DND-41 (cell line): ENCODE measurements around the gene DUSP28.
"Not testable (repeated sequence)": the region's sequence is repeated elsewhere in the genome, so short reads cannot be mapped to it uniquely, and the experiment has no call there.

Experiments used
- ATAC-seq: fragments of 200-7000 bp; cut with Tn5 transposase; 3 replicates; pipeline ENCODE4 v1.9.1; 2021; ENCODE audit warnings: low read depth; ENCODE audit not compliant: insufficient read depth
- DNase-seq: peaks from one replicate; pipeline ENCODE4 v3.0.0-alpha.2; 2020
- H2AFZ ChIP-seq: 2 replicates; pipeline ENCODE4 v1.6.0; 2012; ENCODE audit warnings: low read depth, low read length
- H3K27ac ChIP-seq: 2 replicates; pipeline ENCODE4 v1.5.1; 2012; ENCODE audit warnings: low read length, inconsistent platforms
- H3K27me3 ChIP-seq: fragments of 200-600 bp; sonication (generic); 2 replicates; pipeline ENCODE4 v1.6.0; 2012; ENCODE audit warnings: low read length, mild to moderate bottlenecking, inconsistent platforms; ENCODE audit not compliant: insufficient read depth, poor library complexity
- H3K36me3 ChIP-seq: 2 replicates; pipeline ENCODE4 v1.5.1; 2012; ENCODE audit warnings: low read length, inconsistent platforms; ENCODE audit not compliant: insufficient read depth
- H3K4me1 ChIP-seq: 2 replicates; pipeline ENCODE4 v1.5.1; 2012; ENCODE audit warnings: mild to moderate bottlenecking, low read length; ENCODE audit not compliant: insufficient read depth
- H3K4me2 ChIP-seq: 2 replicates; pipeline ENCODE4 v1.6.0; 2012; ENCODE audit warnings: mild to moderate bottlenecking, moderate library complexity, low read length, inconsistent platforms; ENCODE audit not compliant: insufficient read depth
- H3K4me3 ChIP-seq, 2 experiments: fragments of 200-600 bp in 1 of 2; shearing (Covaris generic) in 1 of 2; 2 replicates each; pipeline ENCODE4 v1.5.1; 2012 to 2016; ENCODE audit warnings: inconsistent platforms in 2 of 2, low read length in 2 of 2, mild to moderate bottlenecking in 2 of 2, low read depth in 1 of 2, moderate library complexity in 1 of 2
- H3K79me2 ChIP-seq: 2 replicates; pipeline ENCODE4 v1.6.0; 2012; ENCODE audit warnings: low read length, inconsistent platforms; ENCODE audit not compliant: insufficient read depth
- H3K9ac ChIP-seq: 2 replicates; pipeline ENCODE4 v1.6.0; 2012; ENCODE audit warnings: low read depth, mild to moderate bottlenecking, inconsistent platforms, low read length, moderate library complexity
- H3K9me3 ChIP-seq: 2 replicates; pipeline ENCODE4 v1.5.1; 2012; ENCODE audit warnings: low read length, moderate library complexity, mild to moderate bottlenecking, inconsistent platforms; ENCODE audit not compliant: insufficient read depth, severe bottlenecking
- H4K20me1 ChIP-seq: 2 replicates; pipeline ENCODE4 v1.6.0; 2012; ENCODE audit warnings: low read length; ENCODE audit not compliant: insufficient read depth
- CTCF ChIP-seq: IDR thresholded peaks from 2 replicates; pipeline ENCODE4 v1.5.1; 2012; ENCODE audit warnings: borderline replicate concordance, low read length, moderate library complexity, mild to moderate bottlenecking; ENCODE audit not compliant: poor library complexity, severe bottlenecking; ENCODE audit errors: extremely low read depth
- EZH2 ChIP-seq: IDR thresholded peaks from 3 replicates; pipeline ENCODE4 v1.6.1; 2012; ENCODE audit warnings: borderline replicate concordance, low read depth, mild to moderate bottlenecking, moderate library complexity, low read length, inconsistent platforms; ENCODE audit not compliant: severe bottlenecking

Gene DUSP28

DNA sequence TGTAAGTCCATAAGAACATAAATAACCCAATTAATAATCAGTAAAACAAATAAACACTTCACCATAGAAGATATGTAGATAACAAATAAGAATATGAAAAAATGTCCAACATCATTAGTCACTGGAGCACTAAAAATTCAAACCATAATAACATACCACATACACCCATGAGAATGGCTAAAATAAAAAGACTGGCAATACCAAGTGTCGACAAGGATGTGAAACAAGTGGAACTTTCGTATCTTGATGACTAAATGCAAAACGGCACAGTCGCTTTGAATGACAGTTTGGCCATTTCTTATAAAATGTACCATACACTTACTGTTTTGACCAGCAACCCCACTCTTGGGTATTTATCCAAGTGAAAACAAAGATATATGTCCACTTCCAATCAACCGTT, 29.1 kb upstream of the DUSP28 start:
- no peak for TF ChIP-seq EZH2
- no peak for TF ChIP-seq CTCF
- DNase-seq (no peak), ATAC-seq (no peak)
- H3K4me1 ChIP-seq, result no peaks in the 10 kb centered on the region
- no peaks in the 10 kb centered on the region for H3K79me2 ChIP-seq
- no peaks in the 10 kb centered on the region for H3K27me3 ChIP-seq
- H3K9ac ChIP-seq, result no peak overlapping the region
- peaks cover 49% of the 10 kb centered on the region for H3K9me3 ChIP-seq
- H3K4me3 ChIP-seq, result no peak overlapping the region
- H3K4me2 ChIP-seq, result no peak overlapping the region
- peaks cover 73% of the 10 kb centered on the region for H3K36me3 ChIP-seq
- H4K20me1 ChIP-seq, result no peaks in the 10 kb centered on the region
- no peak overlapping the region for H3K27ac ChIP-seq
- no peak overlapping the region for H2AFZ ChIP-seq

DNA sequence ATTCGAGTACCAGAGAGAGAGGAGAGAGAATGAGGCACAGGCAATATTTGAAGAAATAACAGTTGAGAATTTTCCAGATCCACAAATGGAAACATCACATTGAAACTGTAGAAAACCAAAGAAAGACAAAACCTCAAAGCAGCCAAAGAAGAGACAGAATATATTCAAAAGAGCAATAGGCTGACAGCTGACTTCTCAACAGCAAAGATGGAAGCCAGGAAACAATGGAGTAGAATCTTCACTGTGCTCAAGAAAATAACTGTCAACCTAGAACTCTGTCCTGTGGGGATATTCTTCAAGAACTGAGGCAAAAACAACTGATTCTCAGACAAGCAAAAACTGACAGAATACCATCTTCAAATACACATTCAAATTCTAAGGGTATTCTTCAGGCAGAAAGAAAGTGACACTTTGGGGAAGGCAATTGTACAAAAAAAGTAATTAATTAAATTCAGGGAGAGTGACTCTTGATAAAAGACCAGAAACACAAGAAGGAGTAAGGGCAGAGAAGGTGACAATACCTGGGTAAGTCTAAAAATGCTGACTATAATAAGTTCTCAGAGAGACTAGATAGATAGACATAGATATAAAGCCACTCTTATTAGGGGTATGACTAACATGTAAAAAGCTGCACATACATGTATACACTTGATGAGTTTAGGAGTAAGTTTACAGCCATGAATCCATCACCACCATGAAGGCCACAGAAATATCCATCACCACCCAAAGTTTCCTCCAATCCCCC, 28.0 kb upstream of the DUSP28 start:
- H2AFZ ChIP-seq, result no peak overlapping the region
- peaks cover 37% of the 10 kb centered on the region for H3K9me3 ChIP-seq
- H3K4me2 ChIP-seq, result no peak overlapping the region
- no peaks in the 10 kb centered on the region for H3K79me2 ChIP-seq
- H3K4me1 ChIP-seq, result no peaks in the 10 kb centered on the region
- no peaks in the 10 kb centered on the region for H3K27me3 ChIP-seq
- no peak for DNase-seq
- no peak overlapping the region for H3K4me3 ChIP-seq
- no peak overlapping the region for H3K9ac ChIP-seq
- TF ChIP-seq CTCF, result no peak
- TF ChIP-seq EZH2, result no peak
- peaks cover 64% of the 10 kb centered on the region for H3K36me3 ChIP-seq
- H4K20me1 ChIP-seq, result no peaks in the 10 kb centered on the region
- no peak overlapping the region for H3K27ac ChIP-seq
- ATAC-seq, result no peak

- no peak for TF ChIP-seq EZH2
- TF ChIP-seq CTCF, result no peak
- no peak overlapping the region for H3K4me2 ChIP-seq
- H3K36me3 ChIP-seq, result peaks cover 54% of the 10 kb centered on the region
- ATAC-seq, result no peak
- H2AFZ ChIP-seq, result no peak overlapping the region
- H3K27ac ChIP-seq, result no peak overlapping the region
- DNase-seq, result no peak
- H4K20me1 ChIP-seq, result no peaks in the 10 kb centered on the region
- peaks cover 5% of the 10 kb centered on the region; the same call in 1 of the 2 replicates for H3K79me2 ChIP-seq
- H3K27me3 ChIP-seq, result no peaks in the 10 kb centered on the region
- no peaks in the 10 kb centered on the region for H3K4me1 ChIP-seq
- H3K9me3 ChIP-seq, result peaks cover 4% of the 10 kb centered on the region
- H3K9ac ChIP-seq, result no peak overlapping the region
- H3K4me3 ChIP-seq, result no peak overlapping the region
Observed at GRCh38 chr2:240538031-240538780, 22.0 kb upstream of the DUSP28 start.

DNA sequence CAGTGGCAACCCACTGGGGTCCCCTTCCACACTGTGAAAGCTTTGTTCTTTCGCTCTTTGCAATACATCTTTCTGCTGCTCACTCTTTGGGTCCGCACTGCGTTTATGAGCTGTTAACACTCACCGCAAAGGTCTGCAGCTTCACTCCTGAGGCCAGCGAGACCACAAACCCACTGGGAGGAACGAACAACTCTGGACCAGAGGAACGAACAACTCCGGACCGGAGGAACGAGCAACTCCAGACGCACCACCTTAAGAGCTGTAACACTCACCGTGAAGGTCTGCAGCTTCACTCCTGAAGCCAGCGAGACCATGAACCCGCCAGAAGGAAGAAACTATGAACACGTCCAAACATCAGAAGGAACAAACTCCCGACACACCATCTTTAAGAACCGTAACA, 21.1 kb upstream of the DUSP28 start:
- not testable (repeated sequence) for H4K20me1 ChIP-seq, H3K27ac ChIP-seq, ATAC-seq, H3K9me3 ChIP-seq, H3K79me2 ChIP-seq, H3K9ac ChIP-seq, H3K4me3 ChIP-seq, H2AFZ ChIP-seq, DNase-seq, H3K27me3 ChIP-seq, H3K4me2 ChIP-seq, H3K4me1 ChIP-seq
- peaks cover 48% of the 10 kb centered on the region for H3K36me3 ChIP-seq
